ENCODE results near the gene PHETA2.
"Not testable (repeated sequence)": the region's sequence is repeated elsewhere in the genome, so short reads cannot be mapped to it uniquely, and the experiment has no call there.

Gene PHETA2

DNA sequence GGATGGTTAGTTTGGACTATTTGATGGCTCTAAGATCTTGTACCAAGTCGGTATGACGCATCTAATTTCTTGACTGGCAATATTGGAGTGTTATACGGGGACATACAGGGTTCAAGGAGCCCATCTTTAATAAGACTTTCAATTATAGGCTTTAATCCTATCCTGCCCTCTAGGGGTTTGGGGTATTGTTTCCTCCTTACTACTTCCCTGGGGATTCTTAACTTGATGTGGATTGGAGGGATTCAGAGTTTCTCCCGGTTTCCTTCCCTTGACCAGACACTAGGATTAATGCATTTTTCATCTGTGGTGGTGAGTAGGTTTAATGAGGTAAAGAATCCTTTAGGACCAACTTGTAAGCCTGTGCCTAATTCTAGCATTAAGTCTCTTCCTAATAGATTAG, 37.8 kb downstream of the PHETA2 start:
- DNase-seq (no peak), ATAC-seq (no peak)

DNA sequence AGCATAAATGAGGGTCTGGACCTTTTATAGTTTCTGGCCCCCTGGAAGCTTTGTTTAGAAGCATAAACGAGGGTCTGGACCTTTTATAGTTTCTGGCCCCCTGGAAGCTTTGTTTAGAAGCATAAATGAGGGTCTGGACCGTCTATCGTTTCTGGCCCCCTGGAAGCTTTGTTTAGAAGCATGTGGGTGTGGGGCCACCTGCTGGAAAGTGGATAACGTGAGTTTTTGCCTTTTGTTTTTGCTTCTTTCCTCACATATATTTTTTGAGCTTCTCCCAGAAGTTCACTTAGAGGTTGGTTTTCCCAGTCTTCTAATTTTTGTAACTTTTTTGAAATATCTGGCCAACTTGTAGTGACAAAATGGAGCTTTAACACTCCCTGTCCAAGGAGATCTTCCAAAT, 38.7 kb downstream of the PHETA2 start:
- not testable (repeated sequence) for ATAC-seq, DNase-seq

DNA sequence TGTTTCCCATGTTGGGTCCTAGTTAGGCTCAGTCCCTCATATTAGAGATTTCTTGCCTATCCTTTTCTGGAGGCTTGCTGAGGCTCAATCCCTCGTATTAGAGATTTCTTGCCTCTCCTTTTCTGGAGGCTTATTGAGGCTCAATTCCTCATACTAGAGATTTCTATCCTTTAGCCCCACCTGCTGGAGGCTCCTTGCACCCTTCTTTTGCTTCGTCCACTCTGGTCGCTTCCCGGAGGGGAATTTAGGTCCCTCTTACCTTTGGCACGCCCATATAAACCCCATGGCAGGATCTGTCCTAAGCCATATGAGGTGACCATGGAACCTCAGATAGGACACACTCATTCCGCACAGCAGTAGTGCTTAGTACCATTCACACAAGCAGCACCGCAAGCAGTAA, 40.7 kb downstream of the PHETA2 start:
- ATAC-seq (no peak), DNase-seq (peak; percentile 26)

DNA sequence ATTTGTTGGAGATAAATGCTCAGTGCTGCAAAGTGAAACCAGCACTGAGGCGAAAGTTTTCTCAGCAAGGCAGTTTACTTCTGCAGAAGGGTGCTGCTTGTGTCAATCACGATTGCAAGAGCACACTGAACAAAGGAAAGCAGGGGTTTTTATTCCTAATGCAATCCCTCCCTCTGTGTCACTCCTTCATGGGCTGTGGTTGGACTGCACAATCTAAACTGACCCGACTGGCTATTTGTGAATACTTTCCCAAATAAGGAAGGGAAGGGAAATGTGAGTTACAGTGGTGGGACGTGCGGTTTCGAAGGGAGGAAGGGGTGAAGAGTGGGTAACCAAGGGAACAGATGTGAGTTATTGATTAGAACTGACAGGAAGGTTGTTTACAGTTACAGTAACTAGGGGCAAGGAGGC, 41.4 kb downstream of the PHETA2 start:
- DNase-seq, ATAC-seq: not testable (repeated sequence)

DNA sequence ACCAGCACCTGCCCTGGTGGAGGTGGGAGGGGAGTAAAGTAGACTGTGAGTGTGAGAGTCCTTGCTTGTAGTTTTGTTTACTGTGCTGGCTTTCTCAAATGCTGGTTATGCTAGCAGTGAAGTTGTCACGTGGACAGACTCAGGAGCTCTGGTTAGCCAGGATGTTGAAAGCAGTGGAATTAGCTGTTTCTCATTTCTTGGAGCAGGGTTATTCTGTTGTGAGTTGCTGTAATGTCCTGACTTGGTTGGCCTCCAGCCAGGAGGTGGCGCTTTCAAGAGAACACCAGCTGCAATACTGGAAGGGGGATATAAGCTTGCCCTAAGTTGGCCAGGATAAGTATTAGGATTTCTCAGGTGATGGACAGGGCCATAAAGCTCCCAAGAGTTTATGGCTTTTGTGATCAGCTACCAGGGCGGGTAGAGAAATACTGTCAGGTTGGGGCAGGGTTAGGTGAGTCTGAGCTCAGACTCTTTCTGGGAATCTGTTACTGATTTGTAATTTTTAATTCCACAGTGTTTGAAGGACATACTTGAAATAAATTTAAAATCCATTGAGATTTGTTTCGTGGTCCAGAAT, 42.9 kb downstream of the PHETA2 start:
- DNase-seq (no peak), ATAC-seq (no peak)

DNA sequence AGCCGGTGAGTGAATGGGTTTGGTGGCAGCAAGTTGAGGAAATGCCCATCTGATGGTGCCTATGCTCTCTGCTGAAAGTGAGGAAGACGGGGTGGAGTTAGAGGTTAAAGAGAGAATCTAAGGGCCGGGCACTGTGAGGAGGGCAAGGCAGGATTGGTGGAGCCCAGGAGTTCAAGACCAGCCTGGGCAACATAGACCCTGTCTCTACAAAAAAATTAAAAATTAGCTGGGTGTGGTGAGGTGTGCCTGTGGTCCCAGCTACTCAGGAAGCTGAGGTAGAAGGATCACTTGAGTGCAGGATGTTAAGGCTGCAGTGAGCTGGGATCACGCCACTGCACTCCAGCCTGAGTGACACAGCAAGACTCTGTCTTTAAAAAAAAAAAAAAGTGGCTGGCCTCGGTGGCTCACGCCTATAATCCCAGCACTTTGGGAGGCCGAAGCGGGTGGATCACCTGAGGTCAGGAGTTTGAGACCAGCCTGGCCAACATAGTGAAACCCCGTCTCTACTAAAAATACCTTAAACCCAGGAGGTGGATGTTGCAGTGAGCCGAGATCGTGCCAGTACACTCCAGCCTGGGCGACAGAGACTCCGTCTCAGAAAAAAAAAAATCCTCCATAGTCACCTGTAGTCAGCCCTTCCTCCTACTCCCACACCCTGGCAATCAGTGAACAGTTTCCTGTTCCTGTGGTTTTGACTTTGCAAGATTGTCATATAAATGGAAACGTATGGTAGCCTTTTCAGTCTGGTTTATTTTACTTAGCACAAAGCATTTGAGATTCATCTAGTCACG, 46.4 kb downstream of the PHETA2 start:
- ATAC-seq (peak; percentile 79), DNase-seq (peak; percentile 40)

DNA sequence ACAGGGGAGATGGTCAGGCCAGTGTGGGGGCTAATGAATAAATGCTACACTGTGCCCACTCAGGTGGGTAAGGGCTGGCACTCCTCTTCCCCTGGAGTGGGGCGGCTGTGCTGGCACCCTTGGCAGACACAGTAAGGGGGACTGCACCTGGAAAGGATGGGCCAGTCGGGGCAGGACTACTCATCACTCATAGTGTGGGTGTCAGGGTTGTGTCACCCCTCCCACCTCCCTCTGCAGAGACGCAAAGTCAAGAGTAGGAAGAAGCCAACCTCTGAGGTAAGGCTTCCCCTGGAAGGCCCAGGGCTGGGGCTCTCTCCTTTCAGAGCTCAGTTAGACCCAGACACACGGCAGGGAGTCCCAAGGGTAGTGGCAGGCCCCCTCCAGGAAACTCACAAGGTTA, 49.5 kb downstream of the PHETA2 start:
- ATAC-seq, result peak; percentile 64
- not testable (repeated sequence) for DNase-seq

DNA sequence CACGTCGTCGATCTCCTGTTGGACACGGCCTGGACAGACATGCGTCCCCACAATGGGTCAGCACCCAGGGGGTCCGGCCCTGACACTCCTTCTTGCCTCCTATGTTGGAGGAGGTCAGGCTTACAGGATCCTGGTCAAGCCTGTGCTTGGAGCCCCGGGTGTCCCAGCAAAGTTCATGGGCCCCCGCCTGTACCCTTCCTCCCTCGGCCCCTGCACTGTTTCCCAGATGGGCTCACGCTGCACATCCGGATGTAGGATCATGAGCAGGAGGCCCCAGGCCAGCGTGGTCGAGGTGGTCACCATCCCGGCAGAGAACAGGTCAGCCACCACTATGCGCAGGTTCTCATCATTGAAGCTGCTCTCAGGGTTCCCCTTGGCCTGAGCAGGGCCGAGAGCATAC, 53.6 kb downstream of the PHETA2 start:
- ATAC-seq (no peak), DNase-seq (no peak)

DNA sequence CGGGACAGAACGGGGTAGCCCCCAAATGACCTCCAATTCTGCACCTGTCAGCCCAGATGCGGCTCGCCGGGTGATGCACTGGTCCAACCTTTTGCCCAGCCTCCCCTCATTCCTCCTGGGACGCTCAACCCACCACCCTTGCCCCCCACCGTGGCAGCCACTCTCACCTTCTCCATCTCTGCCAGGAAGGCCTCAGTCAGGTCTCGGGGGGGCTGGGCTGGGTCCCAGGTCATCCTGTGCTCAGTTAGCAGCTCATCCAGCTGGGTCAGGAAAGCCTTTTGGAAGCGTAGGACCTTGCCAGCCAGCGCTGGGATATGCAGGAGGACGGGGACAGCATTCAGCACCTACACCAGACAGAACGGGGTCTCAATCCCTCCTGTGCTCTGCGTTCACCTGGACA, 54.0 kb downstream of the PHETA2 start:
- not testable (repeated sequence) for DNase-seq, ATAC-seq

All from stimulated activated naive CD8-positive, alpha-beta T cell treated with anti-CD3 and anti-CD28 coated beads, Interleukin-15, Interleukin-2, amounts not matched to agents 100 U/mL and 50 U/mL, for 24 hours (primary cell).